Peyer's patch (tissue), 4 donors: ENCODE measurements around the gene WNT6.

ENCODE experiments used
- CTCF ChIP-seq, 6 experiments: fragments of 450-650 bp in 4 of 6; fragments of 200-600 bp in 2 of 6; sonication (generic) in 1 of 6; IDR thresholded peaks; one replicate each; pipeline ENCODE4 v1.5.1; 2017 to 2019; ENCODE audit warnings: antibody characterized with exemption in 6 of 6, mild to moderate bottlenecking in 3 of 6, moderate library complexity in 1 of 6
- POLR2A ChIP-seq, 2 donors: fragments of 450-650 bp; IDR thresholded peaks; one replicate each; pipeline ENCODE4 v1.5.1; 2017; ENCODE audit warnings: antibody characterized with exemption in 2 of 2, mild to moderate bottlenecking in 2 of 2, moderate library complexity in 2 of 2

- no peak for TF ChIP-seq POLR2A (IDR thresholded peaks at IDR 0.05)
- no peak for TF ChIP-seq CTCF (IDR thresholded peaks at IDR 0.05)
Observed at GRCh38 chr2:218877891-218878290, 18.3 kb downstream of the WNT6 start.
